Fibroblast of villous mesenchyme (primary cell): ENCODE results near the gene PDZD8. TPM values are rescaled to one million over a fixed set of nuclear protein-coding genes. Genes with fewer than 3 reads are reported as not detected.

ENCODE experiments used
- DNase-seq: peaks from one replicate; pipeline ENCODE4 v3.0.0-alpha.2; 2010; ENCODE audit warnings: low read depth
- H3K4me3 ChIP-seq: 2 replicates; pipeline ENCODE4 v1.5.1; 2011; ENCODE audit warnings: low read depth, mild to moderate bottlenecking, low read length
- total RNA-seq: library from RNA; depleted of rRNA; stranded (reverse); fragments of >200 nt; gene quantifications from 2 replicates; pipeline ENCODE4 v1.2.3, GENCODE V29; 2012
- TF ChIP-seq, protein P1 (sequence below): IDR thresholded peaks from 2 replicates; pipeline ENCODE4 v1.5.1; 2012; ENCODE audit warnings: low read depth, mild to moderate bottlenecking, low read length; ENCODE audit not compliant: insufficient read depth

Gene PDZD8, protein sequence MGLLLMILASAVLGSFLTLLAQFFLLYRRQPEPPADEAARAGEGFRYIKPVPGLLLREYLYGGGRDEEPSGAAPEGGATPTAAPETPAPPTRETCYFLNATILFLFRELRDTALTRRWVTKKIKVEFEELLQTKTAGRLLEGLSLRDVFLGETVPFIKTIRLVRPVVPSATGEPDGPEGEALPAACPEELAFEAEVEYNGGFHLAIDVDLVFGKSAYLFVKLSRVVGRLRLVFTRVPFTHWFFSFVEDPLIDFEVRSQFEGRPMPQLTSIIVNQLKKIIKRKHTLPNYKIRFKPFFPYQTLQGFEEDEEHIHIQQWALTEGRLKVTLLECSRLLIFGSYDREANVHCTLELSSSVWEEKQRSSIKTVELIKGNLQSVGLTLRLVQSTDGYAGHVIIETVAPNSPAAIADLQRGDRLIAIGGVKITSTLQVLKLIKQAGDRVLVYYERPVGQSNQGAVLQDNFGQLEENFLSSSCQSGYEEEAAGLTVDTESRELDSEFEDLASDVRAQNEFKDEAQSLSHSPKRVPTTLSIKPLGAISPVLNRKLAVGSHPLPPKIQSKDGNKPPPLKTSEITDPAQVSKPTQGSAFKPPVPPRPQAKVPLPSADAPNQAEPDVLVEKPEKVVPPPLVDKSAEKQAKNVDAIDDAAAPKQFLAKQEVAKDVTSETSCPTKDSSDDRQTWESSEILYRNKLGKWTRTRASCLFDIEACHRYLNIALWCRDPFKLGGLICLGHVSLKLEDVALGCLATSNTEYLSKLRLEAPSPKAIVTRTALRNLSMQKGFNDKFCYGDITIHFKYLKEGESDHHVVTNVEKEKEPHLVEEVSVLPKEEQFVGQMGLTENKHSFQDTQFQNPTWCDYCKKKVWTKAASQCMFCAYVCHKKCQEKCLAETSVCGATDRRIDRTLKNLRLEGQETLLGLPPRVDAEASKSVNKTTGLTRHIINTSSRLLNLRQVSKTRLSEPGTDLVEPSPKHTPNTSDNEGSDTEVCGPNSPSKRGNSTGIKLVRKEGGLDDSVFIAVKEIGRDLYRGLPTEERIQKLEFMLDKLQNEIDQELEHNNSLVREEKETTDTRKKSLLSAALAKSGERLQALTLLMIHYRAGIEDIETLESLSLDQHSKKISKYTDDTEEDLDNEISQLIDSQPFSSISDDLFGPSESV
- total RNA-seq = 26.1 and 37.1 TPM in 2 replicates

DNA sequence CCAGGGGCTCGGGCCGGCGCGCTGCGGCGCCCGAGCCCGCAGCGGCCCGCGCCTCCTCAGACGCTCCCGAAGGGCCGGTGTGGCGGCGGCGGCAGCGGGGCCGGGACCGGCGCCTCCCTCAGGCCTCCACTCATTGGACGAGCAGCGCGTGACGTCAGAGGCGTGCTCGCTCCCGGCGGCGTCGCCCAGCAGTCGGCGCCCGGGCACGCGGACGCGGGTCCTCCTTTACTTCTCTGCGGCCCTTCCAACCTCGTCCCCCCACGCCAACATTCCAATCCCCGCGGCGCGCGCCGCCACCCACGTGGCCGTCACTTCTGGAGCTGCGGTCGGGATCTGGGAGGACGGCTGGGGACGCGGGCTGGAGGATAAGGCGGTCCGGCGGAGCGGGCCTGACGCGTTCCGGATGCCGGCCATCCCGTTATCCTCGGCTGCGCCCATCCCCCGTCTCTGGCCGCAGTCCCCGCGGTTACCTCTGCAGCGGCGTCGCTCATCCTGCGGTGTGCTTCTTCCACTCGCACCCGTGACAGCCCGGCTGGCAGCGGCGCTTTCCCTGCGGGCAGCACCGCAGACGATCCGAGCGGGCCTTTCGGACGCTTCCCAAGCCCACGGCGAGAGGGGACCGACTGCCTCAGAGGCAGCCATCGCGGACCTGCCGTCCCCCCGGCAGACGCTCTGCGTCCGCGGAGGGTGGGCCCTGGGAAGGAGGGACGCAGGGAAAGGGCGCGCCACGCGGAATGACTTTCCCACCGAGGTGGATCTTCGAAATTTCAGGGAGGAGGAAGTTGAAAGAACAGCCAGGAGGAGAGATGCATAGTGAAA, at the start of gene PDZD8:
Gene PDZD8 (minus strand): TSS at position 81 of the 819 bp plus-strand sequence. CDS start 213 bp downstream, outside the sequence.
- H3K4me3 ChIP-seq = peak within 1 kb of the TSS; percentile 92
- TF ChIP-seq, protein P1, sequence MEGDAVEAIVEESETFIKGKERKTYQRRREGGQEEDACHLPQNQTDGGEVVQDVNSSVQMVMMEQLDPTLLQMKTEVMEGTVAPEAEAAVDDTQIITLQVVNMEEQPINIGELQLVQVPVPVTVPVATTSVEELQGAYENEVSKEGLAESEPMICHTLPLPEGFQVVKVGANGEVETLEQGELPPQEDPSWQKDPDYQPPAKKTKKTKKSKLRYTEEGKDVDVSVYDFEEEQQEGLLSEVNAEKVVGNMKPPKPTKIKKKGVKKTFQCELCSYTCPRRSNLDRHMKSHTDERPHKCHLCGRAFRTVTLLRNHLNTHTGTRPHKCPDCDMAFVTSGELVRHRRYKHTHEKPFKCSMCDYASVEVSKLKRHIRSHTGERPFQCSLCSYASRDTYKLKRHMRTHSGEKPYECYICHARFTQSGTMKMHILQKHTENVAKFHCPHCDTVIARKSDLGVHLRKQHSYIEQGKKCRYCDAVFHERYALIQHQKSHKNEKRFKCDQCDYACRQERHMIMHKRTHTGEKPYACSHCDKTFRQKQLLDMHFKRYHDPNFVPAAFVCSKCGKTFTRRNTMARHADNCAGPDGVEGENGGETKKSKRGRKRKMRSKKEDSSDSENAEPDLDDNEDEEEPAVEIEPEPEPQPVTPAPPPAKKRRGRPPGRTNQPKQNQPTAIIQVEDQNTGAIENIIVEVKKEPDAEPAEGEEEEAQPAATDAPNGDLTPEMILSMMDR = no peak
- peak; percentile 92 for DNase-seq

DNA sequence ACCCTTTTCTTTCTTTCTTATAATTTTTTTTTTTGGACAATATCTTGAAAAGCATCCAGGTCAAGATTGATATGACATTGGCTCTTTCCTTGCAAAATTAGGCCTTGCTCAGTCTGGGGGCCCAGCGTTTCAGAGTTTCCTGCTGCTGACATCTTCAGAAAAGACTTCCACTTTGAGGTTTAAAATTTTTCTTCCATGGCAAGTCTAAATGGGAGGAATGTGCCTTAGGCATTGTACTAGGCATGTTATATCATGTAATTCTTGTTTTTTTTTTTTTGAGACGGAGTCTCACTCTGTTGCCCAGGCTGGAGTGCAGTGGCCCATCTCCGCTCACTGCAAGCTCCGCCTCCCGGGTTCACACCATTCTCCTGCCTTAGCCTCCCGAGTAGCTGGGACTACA, 48.9 kb upstream of the PDZD8 start:
- TF ChIP-seq, protein P1 = no peak

DNA sequence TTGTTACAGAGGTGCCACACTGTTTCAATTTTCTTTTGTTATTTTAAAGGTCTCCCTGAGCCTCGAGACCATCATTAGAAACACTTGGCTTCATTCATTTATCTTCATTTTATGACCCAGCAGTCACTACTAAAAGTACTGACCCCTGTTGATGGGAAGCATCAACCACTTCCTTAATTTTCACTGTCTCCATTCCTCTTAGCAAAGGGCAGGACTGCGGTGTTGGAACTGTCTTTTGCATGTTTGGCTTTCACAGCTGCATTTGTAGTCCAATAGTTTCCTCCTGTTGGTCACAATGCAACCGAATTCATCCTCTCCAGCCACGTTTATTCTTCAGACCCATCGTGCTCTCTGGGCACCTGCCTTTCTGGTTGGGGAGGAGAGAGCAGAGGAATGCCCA, 46.7 kb upstream of the PDZD8 start:
- DNase-seq = no peak
- TF ChIP-seq, protein P1 = no peak
- no peak overlapping the region for H3K4me3 ChIP-seq

More for the DNA sequence above, 48.9 kb upstream of the PDZD8 start:
- DNase-seq = no peak
- H3K4me3 ChIP-seq = no peak overlapping the region

DNA sequence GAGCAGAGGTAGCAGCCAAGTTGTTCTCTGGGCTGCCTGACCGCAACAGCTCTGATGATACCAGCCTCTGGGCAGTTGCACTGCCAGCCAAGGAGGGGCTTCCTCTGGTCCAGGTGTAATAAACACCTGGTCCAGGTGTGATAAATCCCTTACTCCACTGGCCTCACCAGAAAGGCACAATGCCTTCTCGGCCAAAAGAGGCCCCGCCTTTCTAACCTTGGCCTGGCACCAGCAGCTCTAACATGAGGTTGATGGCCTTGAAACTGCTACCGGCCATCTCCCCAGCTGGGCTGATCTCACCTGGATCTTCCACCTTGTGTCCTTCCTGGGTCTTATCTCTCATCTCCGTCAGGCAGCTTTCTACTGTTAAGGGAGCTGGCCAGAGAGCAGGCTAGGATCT, 45.5 kb upstream of the PDZD8 start:
- TF ChIP-seq, protein P1 = no peak
- H3K4me3 ChIP-seq = no peak overlapping the region
- DNase-seq = no peak

DNA sequence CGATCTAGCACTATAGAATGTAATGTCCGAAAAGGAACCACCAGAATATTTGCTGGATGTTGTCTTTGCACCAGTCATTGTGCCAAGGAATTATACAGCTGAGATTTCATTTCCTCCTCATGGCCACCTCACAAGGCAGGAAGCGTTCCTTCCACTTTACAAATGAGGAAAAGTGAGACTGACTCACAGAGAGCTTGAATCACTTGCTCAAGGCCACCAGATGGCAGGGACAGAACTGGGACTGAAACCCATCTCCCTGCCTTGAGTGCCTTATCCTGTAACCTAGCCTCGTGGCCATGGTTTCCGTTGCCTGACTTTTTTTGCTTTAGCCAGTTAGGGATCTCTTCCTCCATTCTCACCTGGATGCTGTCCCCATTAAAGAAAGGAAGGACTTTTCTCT, 44.7 kb upstream of the PDZD8 start:
- DNase-seq = no peak
- no peak overlapping the region for H3K4me3 ChIP-seq
- TF ChIP-seq, protein P1 = no peak

DNA sequence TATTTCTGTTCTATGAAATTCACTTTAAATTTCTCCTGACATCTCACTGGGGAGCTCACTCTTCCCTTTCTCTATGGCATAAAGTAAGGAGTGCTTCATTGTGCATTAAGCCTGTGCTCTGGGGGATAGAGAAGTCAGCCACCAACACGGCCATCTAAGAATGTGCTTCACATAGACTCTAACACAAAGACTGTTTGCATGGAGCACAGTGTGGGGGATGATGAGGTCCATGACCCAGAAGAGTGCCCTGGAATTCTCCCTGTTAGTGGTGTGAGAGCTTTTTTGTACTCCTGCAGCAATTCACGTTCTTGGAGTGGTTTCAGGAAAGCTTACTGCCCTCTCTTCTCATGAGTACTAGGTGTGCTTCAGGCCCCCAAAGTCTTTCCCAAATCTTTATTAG, 43.9 kb upstream of the PDZD8 start:
- TF ChIP-seq, protein P1 = no peak

More for the DNA sequence above, 43.9 kb upstream of the PDZD8 start:
- no peak for DNase-seq
- H3K4me3 ChIP-seq = no peak overlapping the region
